HEK293 (cell line): Measurements from ENCODE around the gene UBAP2.

Experiments
- BCL11B ChIP-seq: fragments of 450-650 bp; formaldehyde crosslinking; IDR thresholded peaks from 2 replicates; pipeline ENCODE4 v1.5.1; 2016; ENCODE audit warnings: low read depth, missing biosample characterization, missing genetic modification characterization
- HOXA7 ChIP-seq: sonication (generic); formaldehyde crosslinking; IDR thresholded peaks from 2 replicates; pipeline ENCODE4 v1.8.1; 2022; ENCODE audit warnings: missing genetic modification reagents, borderline replicate concordance
- ZNF157 ChIP-seq: fragments of 450-650 bp; formaldehyde crosslinking; IDR thresholded peaks from 2 replicates; pipeline ENCODE4 v1.5.1; 2016; ENCODE audit warnings: missing biosample characterization, missing genetic modification characterization
- ZNF174 ChIP-seq: fragments of 450-650 bp; formaldehyde crosslinking; IDR thresholded peaks from 2 replicates; pipeline ENCODE4 v1.5.0; 2017; ENCODE audit warnings: missing biosample characterization, mild to moderate bottlenecking, missing genetic modification characterization
- TF ChIP-seq, protein P1 (sequence below): fragments of 450-650 bp; formaldehyde crosslinking; conservative IDR thresholded peaks from 2 replicates; pipeline ENCODE4 v1.5.1; 2016; ENCODE audit warnings: low read depth, missing biosample characterization, missing genetic modification characterization
- TF ChIP-seq, protein P2 (sequence below): fragments of 450-650 bp; formaldehyde crosslinking; IDR thresholded peaks from 2 replicates; pipeline ENCODE4 v1.5.1; 2016; ENCODE audit warnings: missing biosample characterization, missing genetic modification characterization
- TF ChIP-seq, protein P3 (sequence below): fragments of 450-650 bp; formaldehyde crosslinking; IDR thresholded peaks from 2 replicates; pipeline ENCODE4 v1.5.1; 2016; ENCODE audit warnings: missing biosample characterization, missing genetic modification characterization

DNA sequence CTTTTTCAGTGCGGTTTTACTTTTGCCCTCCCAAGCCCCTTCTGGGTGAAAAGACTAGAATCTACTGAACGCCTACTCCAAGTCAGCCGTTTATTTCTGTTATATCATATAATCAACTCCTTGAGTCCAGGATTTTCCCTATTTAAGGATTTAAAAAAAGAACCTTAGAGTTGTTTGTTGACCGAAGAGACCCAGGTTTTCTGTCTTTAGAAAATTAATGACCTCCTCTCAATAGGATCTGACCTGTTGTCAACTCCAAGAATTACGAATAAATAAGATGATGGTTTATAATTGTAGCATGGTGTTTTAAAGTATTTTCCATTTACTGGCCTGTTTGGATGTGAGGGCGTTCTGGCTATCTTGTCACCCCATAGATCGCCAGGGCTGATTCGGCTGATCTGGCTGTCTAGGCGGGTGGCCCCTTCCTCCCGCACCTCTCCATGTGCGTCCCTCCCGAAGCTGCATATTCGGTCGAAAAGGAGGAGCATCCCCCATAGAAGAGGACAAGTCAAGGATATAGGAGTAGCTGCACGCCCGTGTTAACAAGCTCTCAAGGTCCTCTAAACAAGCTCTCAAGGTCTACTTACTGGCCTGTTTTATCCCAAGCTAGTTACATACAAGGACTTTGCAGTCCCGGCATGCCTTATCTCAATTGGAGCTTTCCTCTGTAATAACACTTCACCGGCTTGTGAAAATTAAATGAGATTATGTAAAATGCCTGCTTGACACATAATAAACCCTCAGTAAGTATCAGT is 1.1 kb upstream of the UBAP2 start:
- TF ChIP-seq HOXA7 (CRISPR knock-in tag) (no peak), BCL11B (no peak), ZNF174 (tag by site-specific recombination) (no peak), ZNF157 (no peak)
- TF ChIP-seq, protein P1, sequence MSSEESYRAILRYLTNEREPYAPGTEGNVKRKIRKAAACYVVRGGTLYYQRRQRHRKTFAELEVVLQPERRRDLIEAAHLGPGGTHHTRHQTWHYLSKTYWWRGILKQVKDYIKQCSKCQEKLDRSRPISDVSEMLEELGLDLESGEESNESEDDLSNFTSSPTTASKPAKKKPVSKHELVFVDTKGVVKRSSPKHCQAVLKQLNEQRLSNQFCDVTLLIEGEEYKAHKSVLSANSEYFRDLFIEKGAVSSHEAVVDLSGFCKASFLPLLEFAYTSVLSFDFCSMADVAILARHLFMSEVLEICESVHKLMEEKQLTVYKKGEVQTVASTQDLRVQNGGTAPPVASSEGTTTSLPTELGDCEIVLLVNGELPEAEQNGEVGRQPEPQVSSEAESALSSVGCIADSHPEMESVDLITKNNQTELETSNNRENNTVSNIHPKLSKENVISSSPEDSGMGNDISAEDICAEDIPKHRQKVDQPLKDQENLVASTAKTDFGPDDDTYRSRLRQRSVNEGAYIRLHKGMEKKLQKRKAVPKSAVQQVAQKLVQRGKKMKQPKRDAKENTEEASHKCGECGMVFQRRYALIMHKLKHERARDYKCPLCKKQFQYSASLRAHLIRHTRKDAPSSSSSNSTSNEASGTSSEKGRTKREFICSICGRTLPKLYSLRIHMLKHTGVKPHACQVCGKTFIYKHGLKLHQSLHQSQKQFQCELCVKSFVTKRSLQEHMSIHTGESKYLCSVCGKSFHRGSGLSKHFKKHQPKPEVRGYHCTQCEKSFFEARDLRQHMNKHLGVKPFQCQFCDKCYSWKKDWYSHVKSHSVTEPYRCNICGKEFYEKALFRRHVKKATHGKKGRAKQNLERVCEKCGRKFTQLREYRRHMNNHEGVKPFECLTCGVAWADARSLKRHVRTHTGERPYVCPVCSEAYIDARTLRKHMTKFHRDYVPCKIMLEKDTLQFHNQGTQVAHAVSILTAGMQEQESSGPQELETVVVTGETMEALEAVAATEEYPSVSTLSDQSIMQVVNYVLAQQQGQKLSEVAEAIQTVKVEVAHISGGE = 0 out of 2 replicates have a peak, but pooled peaks have one; percentile 9
- TF ChIP-seq, protein P2, sequence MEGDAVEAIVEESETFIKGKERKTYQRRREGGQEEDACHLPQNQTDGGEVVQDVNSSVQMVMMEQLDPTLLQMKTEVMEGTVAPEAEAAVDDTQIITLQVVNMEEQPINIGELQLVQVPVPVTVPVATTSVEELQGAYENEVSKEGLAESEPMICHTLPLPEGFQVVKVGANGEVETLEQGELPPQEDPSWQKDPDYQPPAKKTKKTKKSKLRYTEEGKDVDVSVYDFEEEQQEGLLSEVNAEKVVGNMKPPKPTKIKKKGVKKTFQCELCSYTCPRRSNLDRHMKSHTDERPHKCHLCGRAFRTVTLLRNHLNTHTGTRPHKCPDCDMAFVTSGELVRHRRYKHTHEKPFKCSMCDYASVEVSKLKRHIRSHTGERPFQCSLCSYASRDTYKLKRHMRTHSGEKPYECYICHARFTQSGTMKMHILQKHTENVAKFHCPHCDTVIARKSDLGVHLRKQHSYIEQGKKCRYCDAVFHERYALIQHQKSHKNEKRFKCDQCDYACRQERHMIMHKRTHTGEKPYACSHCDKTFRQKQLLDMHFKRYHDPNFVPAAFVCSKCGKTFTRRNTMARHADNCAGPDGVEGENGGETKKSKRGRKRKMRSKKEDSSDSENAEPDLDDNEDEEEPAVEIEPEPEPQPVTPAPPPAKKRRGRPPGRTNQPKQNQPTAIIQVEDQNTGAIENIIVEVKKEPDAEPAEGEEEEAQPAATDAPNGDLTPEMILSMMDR (tag by site-specific recombination) = no peak
- TF ChIP-seq, protein P3, sequence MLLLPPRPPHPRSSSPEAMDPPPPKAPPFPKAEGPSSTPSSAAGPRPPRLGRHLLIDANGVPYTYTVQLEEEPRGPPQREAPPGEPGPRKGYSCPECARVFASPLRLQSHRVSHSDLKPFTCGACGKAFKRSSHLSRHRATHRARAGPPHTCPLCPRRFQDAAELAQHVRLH = no peak
